Activated CD8-positive, alpha-beta memory T cell treated with anti-CD3 and anti-CD28 coated beads, Interleukin-2, amount 50 U/mL, for 48 hours (primary cell): ENCODE results near the gene ZNF799.
"Not testable (repeated sequence)": the region's sequence is repeated elsewhere in the genome, so short reads cannot be mapped to it uniquely, and the experiment has no call there.

Source experiments
- DNase-seq: peaks from one replicate; pipeline ENCODE4 v3.0.0-alpha.2; 2020

Gene ZNF799

GRCh38 chr19:12362236-12362635 lies 38.8 kb downstream of the ZNF799 start:
- not testable (repeated sequence) for DNase-seq

- no peak for DNase-seq
Measured at GRCh38 chr19:12353375-12353774, 47.7 kb downstream of the ZNF799 start.

- DNase-seq, result no peak
Measured at GRCh38 chr19:12350890-12351197, 50.2 kb downstream of the ZNF799 start.

GRCh38 chr19:12350185-12350889 lies 50.7 kb downstream of the ZNF799 start:
- no peak for DNase-seq

- no peak for DNase-seq
Measured at GRCh38 chr19:12346896-12347295, 54.2 kb downstream of the ZNF799 start.

- DNase-seq, result no peak
Measured at GRCh38 chr19:12345197-12345596, 55.9 kb downstream of the ZNF799 start.
